ENCODE results near the gene ATP8A2.
"Not testable (repeated sequence)": the region's sequence is repeated elsewhere in the genome, so short reads cannot be mapped to it uniquely, and the experiment has no call there.

ATP8A2 gene

GRCh38 chr13:25945596-25945995 is 573.8 kb downstream of the ATP8A2 start:
- in situ Hi-C loops (cut with HindIII; ENCODE audit: low sequenced_read_pairs) = no loop called here

DNA sequence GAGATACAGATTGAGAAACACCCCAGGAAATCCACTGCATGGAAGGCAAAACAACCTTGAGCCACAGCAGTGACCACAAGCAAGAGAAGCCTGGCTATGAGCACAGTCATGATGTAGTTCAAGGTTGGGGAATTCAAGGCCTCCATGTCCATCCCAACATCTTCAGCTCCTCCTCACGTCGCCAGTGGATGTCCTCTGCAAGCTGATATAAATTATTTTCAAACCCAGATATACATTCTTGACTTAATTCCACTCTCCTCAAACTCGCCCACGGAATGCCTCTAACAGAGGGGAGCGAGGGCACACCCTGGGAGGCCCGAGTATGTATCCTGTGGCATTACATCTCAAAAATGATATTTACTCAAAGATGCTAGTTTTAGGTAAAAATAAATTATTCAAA is 574.5 kb downstream of the ATP8A2 start:
- in situ Hi-C loops (cut with HindIII; ENCODE audit: low sequenced_read_pairs) = no loop called here

- in situ Hi-C loops (cut with HindIII; ENCODE audit: low sequenced_read_pairs) = no loop called here
These were observed 577.1 kb downstream of the ATP8A2 start for GRCh38 chr13:25948910-25949309.

GRCh38 chr13:25951831-25952230 is 580.1 kb downstream of the ATP8A2 start:
- in situ Hi-C loops (cut with HindIII; ENCODE audit: low sequenced_read_pairs) = no loop called here

- in situ Hi-C loops (cut with HindIII; ENCODE audit: low sequenced_read_pairs) = not testable (repeated sequence)
These were observed 582.3 kb downstream of the ATP8A2 start for GRCh38 chr13:25954080-25954479.

DNA sequence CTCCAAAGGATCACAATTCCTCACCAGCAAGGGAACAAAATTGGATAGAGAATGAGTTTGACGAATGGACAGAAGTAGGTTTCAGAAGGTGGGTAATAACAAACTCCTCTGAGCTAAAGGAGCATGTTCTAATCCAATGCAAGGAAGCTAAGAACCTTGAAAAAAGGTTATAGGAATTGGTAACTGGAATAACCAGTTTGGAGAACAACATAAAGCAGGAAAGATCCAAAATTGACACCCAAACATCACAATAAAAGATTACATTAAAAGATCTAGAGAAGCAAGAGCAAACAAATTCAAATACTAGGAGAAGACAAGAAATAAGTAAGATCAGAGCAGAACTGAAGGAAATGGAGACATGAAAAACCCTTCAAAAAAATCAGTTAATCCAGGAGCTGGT is 583.2 kb downstream of the ATP8A2 start:
- in situ Hi-C loops (cut with HindIII; ENCODE audit: low sequenced_read_pairs) = not testable (repeated sequence)

DNA sequence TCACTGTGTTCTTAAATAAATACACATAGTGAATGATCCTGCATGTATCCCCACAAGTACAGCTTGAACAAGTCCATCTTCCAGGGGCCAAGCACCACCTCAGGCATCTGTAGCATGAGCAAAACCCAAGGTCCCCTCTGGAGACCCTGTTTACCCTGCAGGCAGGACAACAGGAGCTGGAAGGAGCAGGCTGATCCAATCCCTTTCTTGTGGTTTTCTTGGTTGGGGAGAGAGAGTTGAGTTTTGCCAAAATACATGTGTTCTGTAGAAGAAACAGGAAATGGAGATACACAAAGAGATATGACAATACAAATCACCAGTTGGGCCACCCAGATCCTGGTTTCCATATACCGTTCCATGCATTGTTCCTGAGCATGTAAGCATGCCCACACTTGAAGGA is 587.2 kb downstream of the ATP8A2 start:
- in situ Hi-C loops (cut with HindIII; ENCODE audit: low sequenced_read_pairs) = no loop called here

GRCh38 chr13:25961294-25961693 is 589.5 kb downstream of the ATP8A2 start:
- in situ Hi-C loops (cut with HindIII; ENCODE audit: low sequenced_read_pairs) = no loop called here

DNA sequence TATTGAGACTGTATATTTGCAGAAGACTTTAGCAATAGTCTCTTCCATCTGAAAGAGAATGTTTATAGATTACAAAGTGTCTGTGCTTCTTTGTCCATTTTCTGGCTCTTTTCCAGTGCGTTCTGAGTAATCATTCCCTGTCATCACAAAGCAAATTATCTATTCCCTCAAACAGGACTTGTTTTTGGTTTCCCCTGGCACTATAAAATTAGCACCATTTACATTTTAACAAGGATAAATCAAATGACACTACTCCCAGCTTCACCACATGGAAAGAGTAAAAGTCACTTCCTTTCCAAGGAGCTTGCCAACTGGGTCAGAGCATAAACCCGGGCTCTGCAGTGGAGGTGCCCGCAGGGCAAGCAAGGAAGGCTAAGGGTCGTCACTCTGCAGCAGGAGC is 591.9 kb downstream of the ATP8A2 start:
- in situ Hi-C loops (cut with HindIII; ENCODE audit: low sequenced_read_pairs) = no loop called here

GRCh38 chr13:25965596-25965995 is 593.8 kb downstream of the ATP8A2 start:
- in situ Hi-C loops (cut with HindIII; ENCODE audit: low sequenced_read_pairs) = no loop called here

- in situ Hi-C loops (cut with HindIII; ENCODE audit: low sequenced_read_pairs) = no loop called here
These were observed 594.3 kb downstream of the ATP8A2 start for GRCh38 chr13:25966086-25966485.

DNA sequence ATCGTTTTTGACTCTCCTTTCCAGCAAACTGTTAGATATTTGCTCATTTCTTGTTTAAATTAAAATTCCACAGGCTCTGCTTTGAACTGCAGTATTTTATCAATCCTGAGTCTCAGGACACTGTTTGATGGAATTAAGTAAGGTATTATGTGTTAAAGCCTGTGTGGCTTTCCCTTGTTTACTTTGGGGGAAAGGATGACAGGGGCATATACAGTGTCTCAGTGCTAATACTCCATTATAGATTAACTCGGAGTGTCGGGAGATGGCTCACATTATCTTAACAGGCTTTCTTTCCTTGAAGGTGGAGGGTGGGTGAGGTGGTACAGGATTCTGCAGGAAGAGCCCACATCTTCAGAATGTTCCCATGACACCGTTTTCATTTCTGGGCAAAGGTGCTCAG is 595.4 kb downstream of the ATP8A2 start:
- in situ Hi-C loops (cut with HindIII; ENCODE audit: low sequenced_read_pairs) = no loop called here

GRCh38 chr13:25971047-25971446 is 599.3 kb downstream of the ATP8A2 start:
- in situ Hi-C loops (cut with HindIII; ENCODE audit: low sequenced_read_pairs) = no loop called here

GRCh38 chr13:25971459-25972145 is 599.8 kb downstream of the ATP8A2 start:
- in situ Hi-C loops (cut with HindIII; ENCODE audit: low sequenced_read_pairs) = no loop called here

DNA sequence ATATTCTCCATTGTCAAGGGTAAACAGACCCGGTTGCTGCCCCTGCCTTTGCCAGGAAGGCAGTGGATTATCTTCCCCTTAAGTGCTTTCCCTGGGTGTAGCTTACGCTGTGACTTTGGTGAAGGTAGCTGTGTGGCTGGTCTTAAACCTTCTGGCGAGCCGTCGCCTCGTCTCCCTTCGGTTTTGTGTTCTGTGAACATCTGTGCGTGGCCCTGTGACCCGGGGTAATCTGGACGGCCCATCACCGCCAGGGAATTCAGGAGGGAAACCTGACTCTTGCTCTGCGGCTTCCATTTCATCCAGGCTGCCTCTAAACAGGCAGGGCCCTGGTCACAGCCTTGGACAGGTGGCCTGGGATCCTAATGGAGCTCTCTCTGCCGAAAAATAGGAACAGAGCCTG is 601.3 kb downstream of the ATP8A2 start:
- in situ Hi-C loops (cut with HindIII; ENCODE audit: low sequenced_read_pairs) = no loop called here

DNA sequence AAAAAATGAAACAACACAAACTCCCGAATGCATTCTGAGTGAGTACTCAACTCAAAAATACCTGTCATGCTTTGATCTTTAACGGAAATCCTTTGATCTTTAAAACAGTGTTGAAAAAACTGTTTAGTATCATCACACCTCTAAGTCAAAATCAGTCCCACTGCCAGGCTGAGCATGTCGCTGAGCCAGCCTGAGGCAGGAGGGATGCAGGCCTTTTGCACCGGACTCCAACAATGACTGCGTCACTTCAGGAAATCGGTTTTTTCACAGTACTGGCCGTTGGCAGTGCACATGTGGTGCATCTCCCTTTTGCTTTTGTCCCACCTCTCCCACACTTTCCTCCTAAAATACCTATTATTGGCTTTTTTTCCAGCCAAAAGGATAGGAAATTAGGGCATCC is 601.8 kb downstream of the ATP8A2 start:
- in situ Hi-C loops (cut with HindIII; ENCODE audit: low sequenced_read_pairs) = no loop called here

GRCh38 chr13:25977216-25977615 is 605.4 kb downstream of the ATP8A2 start:
- in situ Hi-C loops (cut with HindIII; ENCODE audit: low sequenced_read_pairs) = no loop called here

DNA sequence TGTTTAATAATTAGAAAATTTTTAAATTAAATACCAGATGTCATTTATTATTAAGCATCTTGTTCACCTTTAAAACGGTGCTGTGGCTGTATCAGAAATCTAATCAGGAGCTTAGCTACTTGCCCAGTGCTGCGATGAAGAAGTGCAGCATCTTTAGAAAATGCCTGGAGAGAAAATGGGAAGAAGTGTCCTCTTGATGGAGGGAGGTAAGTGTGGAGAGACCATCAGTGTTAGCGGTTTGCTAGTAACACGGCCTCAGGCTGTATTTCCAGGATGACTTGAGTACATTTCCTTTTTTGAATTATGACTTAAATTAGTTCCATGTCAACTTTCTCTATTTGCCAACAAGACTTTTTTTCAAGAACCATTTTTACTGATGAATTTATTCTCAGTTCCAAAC is 605.9 kb downstream of the ATP8A2 start:
- in situ Hi-C loops (cut with HindIII; ENCODE audit: low sequenced_read_pairs) = no loop called here

DNA sequence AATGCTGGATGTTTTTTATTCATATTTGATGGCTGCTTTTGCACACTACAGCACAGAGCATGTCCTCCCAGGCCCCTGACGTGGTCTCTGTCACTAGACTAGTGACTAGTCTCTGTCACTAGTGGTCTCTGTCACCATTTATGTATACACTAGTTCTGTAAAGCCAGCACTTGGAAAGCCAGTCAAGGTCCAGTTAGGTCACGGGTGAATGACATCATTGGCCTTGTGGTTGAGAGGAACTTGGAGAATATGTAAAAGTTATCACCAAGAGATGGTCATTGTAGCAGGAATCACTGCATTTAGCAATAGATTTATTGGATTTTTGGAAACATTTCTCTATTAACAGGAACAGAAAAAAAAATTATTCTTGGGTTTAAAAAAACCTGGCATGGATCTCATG is 607.2 kb downstream of the ATP8A2 start:
- in situ Hi-C loops (cut with HindIII; ENCODE audit: low sequenced_read_pairs) = no loop called here

DNA sequence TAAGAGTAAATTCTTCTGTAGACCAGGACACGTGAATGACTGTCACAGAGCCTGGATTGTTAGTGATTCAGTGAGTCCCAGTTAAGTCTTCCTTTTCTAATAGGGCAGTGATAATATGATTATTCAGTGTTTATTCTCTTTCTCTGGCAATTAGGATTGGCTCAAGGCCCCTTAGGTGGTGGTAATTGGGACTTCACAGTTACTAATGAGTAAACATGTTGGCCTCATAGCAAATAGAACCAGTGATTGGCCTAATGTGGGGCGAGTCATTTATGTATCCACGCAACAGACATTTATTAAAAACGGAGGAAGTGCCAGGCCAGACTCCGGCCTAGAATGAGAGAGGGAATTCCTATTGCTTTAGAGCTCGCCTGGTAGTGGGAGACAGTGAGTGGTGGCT is 607.6 kb downstream of the ATP8A2 start:
- in situ Hi-C loops (cut with HindIII; ENCODE audit: low sequenced_read_pairs) = no loop called here

- in situ Hi-C loops (cut with HindIII; ENCODE audit: low sequenced_read_pairs) = no loop called here
These were observed 608.5 kb downstream of the ATP8A2 start for GRCh38 chr13:25980255-25980654.

- in situ Hi-C loops (cut with HindIII; ENCODE audit: low sequenced_read_pairs) = no loop called here
These were observed 609.3 kb downstream of the ATP8A2 start for GRCh38 chr13:25981060-25981459.

DNA sequence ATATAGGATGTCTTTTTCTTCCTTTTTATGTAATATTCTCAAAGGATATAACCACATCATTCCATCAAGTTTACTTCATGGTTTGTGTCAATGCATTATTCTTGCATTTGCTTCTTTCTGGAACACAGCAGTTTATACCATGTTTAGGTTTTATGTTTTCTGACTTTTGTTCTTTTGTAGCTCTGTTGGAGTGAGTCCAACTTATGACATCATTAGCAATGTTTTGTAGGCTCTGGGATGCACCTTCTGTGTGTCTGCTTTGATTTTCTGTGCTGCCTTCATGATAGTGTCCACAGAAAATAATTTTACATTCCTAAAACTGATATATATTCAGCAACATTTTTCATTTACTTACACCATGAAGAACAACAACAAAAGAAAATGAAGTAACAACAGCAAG is 611.1 kb downstream of the ATP8A2 start:
- in situ Hi-C loops (cut with HindIII; ENCODE audit: low sequenced_read_pairs) = no loop called here

Measured in DLD1 (cell line).